ENCODE results near the gene RIN3. TPM values are rescaled to one million over a fixed set of nuclear protein-coding genes. Genes with fewer than 3 reads are reported as not detected.

The RIN3 gene
- total RNA-seq, 1 experiment from 2014 or later, result 1.5 TPM

DNA sequence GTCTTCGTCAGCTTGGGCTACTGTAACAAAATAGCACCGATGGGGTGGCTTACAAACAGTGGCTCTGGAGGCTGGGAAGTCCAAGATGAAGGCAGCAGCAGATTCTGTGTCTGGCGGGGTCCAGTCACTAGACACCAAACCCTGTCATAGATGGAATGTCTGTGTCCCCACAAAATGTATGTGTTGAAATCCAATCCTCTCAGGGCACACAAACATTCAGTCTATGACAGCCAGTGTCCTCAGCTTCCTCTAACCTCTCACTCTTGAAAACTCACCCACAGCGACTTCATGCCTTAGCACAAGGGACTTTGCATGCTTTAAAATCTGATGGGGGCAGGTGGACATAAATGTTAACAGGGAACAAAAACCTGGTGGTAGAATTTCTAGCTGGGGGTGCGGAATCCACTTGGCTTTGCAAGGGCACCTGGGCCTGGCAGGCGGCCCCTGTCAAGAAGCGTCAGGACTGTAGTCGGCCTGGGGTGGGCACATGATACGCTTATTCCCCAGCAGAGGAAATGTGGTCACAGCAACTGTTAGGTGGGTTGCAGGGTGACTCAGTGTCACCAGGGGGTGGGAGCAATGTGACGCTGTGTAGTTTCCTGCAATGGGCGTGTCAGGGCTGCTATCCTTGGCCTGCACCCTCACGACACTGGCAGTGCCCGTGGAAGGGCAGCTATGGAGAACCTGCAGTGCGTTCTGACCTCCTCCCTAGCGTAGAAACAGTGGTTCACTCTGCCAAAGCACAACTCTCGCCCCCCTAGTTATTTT is 17.7 kb downstream of the RIN3 start:
- Histone ChIP-seq H3T11ph (ENCODE audit: low read length) (no peak overlapping the region), H3K4ac (ENCODE audit: low read depth, low read length) (no peak overlapping the region), H4K5ac (ENCODE audit: insufficient read length, low read depth, low read length) (no peak overlapping the region), H2BK15ac (ENCODE audit: low read depth, low read length) (no peak overlapping the region), H3K9ac (ENCODE audit: extremely low read depth, insufficient read length, low read length) (no peak overlapping the region), H4K91ac (ENCODE audit: insufficient read length, low read depth, low read length) (no peak overlapping the region), H3K23me2 (ENCODE audit: insufficient read length, low read depth, low read length, poor library complexity, severe bottlenecking) (no peaks in the 10 kb centered on the region), H3K4me1 (ENCODE audit: insufficient read depth, low read length) (peaks cover 2% of the 10 kb centered on the region; the same call in 1 of the 2 replicates), H3K79me2 (ENCODE audit: insufficient read depth, low read length) (no peaks in the 10 kb centered on the region), H3K79me1 (ENCODE audit: insufficient read depth, low read depth, low read length, poor library complexity, severe bottlenecking) (no peaks in the 10 kb centered on the region), H3K18ac (ENCODE audit: insufficient read length, low read depth, low read length) (no peak overlapping the region), H2BK5ac (ENCODE audit: insufficient read length, low read length) (no peak overlapping the region), H3K9me3 (ENCODE audit: control insufficient read depth, low read depth, low read length) (no peaks in the 10 kb centered on the region), H3K23ac (ENCODE audit: insufficient read length, low read depth, low read length) (no peak overlapping the region), H3K14ac (ENCODE audit: insufficient read depth, low read length) (no peak overlapping the region), H2BK12ac (ENCODE audit: insufficient read length, low read depth, low read length) (no peak overlapping the region), H2BK120ac (ENCODE audit: low read depth, low read length, poor library complexity, severe bottlenecking) (no peak overlapping the region), H3K27ac (ENCODE audit: insufficient read length, low read depth, low read length) (no peak overlapping the region), H3K56ac (ENCODE audit: insufficient read length, low read depth, low read length) (no peak overlapping the region), H3K4me2 (ENCODE audit: insufficient read depth, insufficient read length, low read length) (no peak overlapping the region), H4K20me1 (ENCODE audit: control insufficient read depth, insufficient read depth, insufficient read length) (no peaks in the 10 kb centered on the region), H2BK20ac (ENCODE audit: low read depth, low read length, poor library complexity, severe bottlenecking) (no peak overlapping the region), H2AFZ (ENCODE audit: low read length) (no peak overlapping the region), H2AK5ac (ENCODE audit: insufficient read length, low read length) (no peak overlapping the region), H3K27me3 (ENCODE audit: insufficient read depth, low read length) (no peaks in the 10 kb centered on the region), H4K8ac (replicated peaks; ENCODE audit: insufficient read length, low read depth, low read length) (no peak overlapping the region)
- H3K4me1 Mint-ChIP-seq, result 0 out of 4 replicates have a peak, but pooled peaks cover 2% of the 10 kb centered on the region in 2 experiments
- H3K4me3 Mint-ChIP-seq, result no peak overlapping the region
- H3K27ac Mint-ChIP-seq, result no peak overlapping the region; a peak in 1 of 7 replicates
- no peaks in the 10 kb centered on the region for H3K36me3 Mint-ChIP-seq (ENCODE audit: insufficient read depth in 1 of 3, low read depth in 3 of 3)
- DNase-seq, result no peak
- no peaks in the 10 kb centered on the region for H3K9me3 Mint-ChIP-seq
- H3K27me3 Mint-ChIP-seq (ENCODE audit: low read depth), result no peaks in the 10 kb centered on the region
- TF ChIP-seq, protein P1, sequence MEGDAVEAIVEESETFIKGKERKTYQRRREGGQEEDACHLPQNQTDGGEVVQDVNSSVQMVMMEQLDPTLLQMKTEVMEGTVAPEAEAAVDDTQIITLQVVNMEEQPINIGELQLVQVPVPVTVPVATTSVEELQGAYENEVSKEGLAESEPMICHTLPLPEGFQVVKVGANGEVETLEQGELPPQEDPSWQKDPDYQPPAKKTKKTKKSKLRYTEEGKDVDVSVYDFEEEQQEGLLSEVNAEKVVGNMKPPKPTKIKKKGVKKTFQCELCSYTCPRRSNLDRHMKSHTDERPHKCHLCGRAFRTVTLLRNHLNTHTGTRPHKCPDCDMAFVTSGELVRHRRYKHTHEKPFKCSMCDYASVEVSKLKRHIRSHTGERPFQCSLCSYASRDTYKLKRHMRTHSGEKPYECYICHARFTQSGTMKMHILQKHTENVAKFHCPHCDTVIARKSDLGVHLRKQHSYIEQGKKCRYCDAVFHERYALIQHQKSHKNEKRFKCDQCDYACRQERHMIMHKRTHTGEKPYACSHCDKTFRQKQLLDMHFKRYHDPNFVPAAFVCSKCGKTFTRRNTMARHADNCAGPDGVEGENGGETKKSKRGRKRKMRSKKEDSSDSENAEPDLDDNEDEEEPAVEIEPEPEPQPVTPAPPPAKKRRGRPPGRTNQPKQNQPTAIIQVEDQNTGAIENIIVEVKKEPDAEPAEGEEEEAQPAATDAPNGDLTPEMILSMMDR (conservative IDR thresholded peaks at IDR 0.05), result no peak
- WGBS (ENCODE audit: extremely low coverage, insufficient read length, low lambda C conversion rate), result no CpG with 5 or more reads among the region's 16 CpGs
